WTC11 (cell line): ENCODE data around the gene ZFR. TPM values are rescaled to one million over a fixed set of nuclear protein-coding genes. Genes with fewer than 3 reads are reported as not detected.

Source experiments
- ATAC-seq: fragments of 200-7000 bp; cut with Tn5 transposase; 2 replicates; pipeline ENCODE4 v1.10.0; 2021; ENCODE audit warnings: mild to moderate bottlenecking, moderate library complexity
- CTCF ChIA-PET: fragments of 300-600 bp; sonication (Branson Sonifier 250); formaldehyde crosslinking; loops from one replicate; lab custom pipeline; 2021; ENCODE audit warnings: antibody characterized with exemption; lab: Charles Lee
- POLR2A ChIA-PET: fragments of 350-600 bp; sonication (Branson Sonifier 250); formaldehyde crosslinking; loops from one replicate; lab custom pipeline; 2021; ENCODE audit warnings: antibody characterized with exemption; lab: Charles Lee
- DNase-seq: peaks from one replicate; pipeline ENCODE4 v3.0.0; 2021; ENCODE audit warnings: low spot score
- H3K27ac Mint-ChIP-seq: 2 replicates; pipeline ENCODE4 v1.8.0; 2021; ENCODE audit warnings: mixed read lengths
- H3K27me3 Mint-ChIP-seq: 2 replicates; pipeline ENCODE4 v1.8.0; 2021; ENCODE audit warnings: low read depth, mild to moderate bottlenecking, moderate library complexity, mixed read lengths
- H3K36me3 Mint-ChIP-seq: 2 replicates; pipeline ENCODE4 v1.8.0; 2021; ENCODE audit warnings: mixed read lengths
- H3K4me1 Mint-ChIP-seq: 2 replicates; pipeline ENCODE4 v1.8.0; 2022; ENCODE audit warnings: mixed read lengths
- H3K4me3 Mint-ChIP-seq: 2 replicates; pipeline ENCODE4 v1.8.0; 2021; ENCODE audit warnings: mild to moderate bottlenecking, moderate library complexity, mixed read lengths
- H3K9me3 Mint-ChIP-seq: 2 replicates; pipeline ENCODE4 v1.8.0; 2021; ENCODE audit warnings: mixed read lengths
- ELF4 ChIP-seq: sonication (generic); formaldehyde crosslinking; IDR thresholded peaks from 2 replicates; pipeline ENCODE4 v1.8.1; 2022; ENCODE audit warnings: low read depth, mild to moderate bottlenecking, moderate library complexity, missing genetic modification reagents
- MXD4 ChIP-seq: fragments of 250-450 bp; sonication (Bioruptor Pico); IDR thresholded peaks from 2 replicates; pipeline ENCODE4 v1.8.0; 2021; ENCODE audit warnings: mild to moderate bottlenecking, moderate library complexity, borderline replicate concordance
- RELA ChIP-seq: sonication (generic); formaldehyde crosslinking; IDR thresholded peaks from 2 replicates; pipeline ENCODE4 v1.8.1; 2022; ENCODE audit warnings: missing genetic modification reagents, mild to moderate bottlenecking, borderline replicate concordance
- TEAD1 ChIP-seq: sonication (generic); formaldehyde crosslinking; IDR thresholded peaks from 2 replicates; pipeline ENCODE4 v1.8.0; 2022; ENCODE audit warnings: mild to moderate bottlenecking, missing genetic modification reagents
- ZNF121 ChIP-seq: sonication (generic); formaldehyde crosslinking; IDR thresholded peaks from 2 replicates; pipeline ENCODE4 v1.8.0; 2023; ENCODE audit warnings: missing genetic modification reagents
- ZNF232 ChIP-seq: sonication (generic); formaldehyde crosslinking; IDR thresholded peaks from 2 replicates; pipeline ENCODE4 v1.8.0; 2022; ENCODE audit warnings: mild to moderate bottlenecking, missing genetic modification reagents
- ZNF317 ChIP-seq: sonication (generic); formaldehyde crosslinking; IDR thresholded peaks from 2 replicates; pipeline ENCODE4 v1.8.1; 2023; ENCODE audit warnings: low read depth, mild to moderate bottlenecking, moderate library complexity, missing genetic modification reagents, borderline replicate concordance
- total RNA-seq: library from RNA; stranded (reverse); gene quantifications from 3 replicates; pipeline ENCODE4 v1.2.3, GENCODE V29; 2021
- TF ChIP-seq, protein P1 (sequence below): fragments of 250-450 bp; sonication (Bioruptor Pico); IDR thresholded peaks from 2 replicates; pipeline ENCODE4 v1.9.0; 2021; ENCODE audit warnings: mild to moderate bottlenecking, borderline replicate concordance
- TF ChIP-seq, protein P2 (sequence below): sonication (generic); formaldehyde crosslinking; IDR thresholded peaks from 2 replicates; pipeline ENCODE4 v1.8.0; 2022; ENCODE audit warnings: mild to moderate bottlenecking, missing genetic modification reagents
- TF ChIP-seq, protein P3 (sequence below): sonication (generic); formaldehyde crosslinking; IDR thresholded peaks from 2 replicates; pipeline ENCODE4 v1.8.1; 2023; ENCODE audit warnings: mild to moderate bottlenecking, missing genetic modification reagents, moderate library complexity
- TF ChIP-seq, protein P4 (sequence below): fragments of 200-600 bp; IDR thresholded peaks from 2 replicates; pipeline ENCODE4 v1.8.0; 2022; ENCODE audit warnings: antibody characterized with exemption
- TF ChIP-seq, protein P5 (sequence below): sonication (generic); formaldehyde crosslinking; IDR thresholded peaks from 2 replicates; pipeline ENCODE4 v1.8.0; 2022; ENCODE audit warnings: mild to moderate bottlenecking, missing genetic modification reagents

ZFR gene
- total RNA-seq, 1 experiment from 2014 or later: 64.5 TPM

DNA sequence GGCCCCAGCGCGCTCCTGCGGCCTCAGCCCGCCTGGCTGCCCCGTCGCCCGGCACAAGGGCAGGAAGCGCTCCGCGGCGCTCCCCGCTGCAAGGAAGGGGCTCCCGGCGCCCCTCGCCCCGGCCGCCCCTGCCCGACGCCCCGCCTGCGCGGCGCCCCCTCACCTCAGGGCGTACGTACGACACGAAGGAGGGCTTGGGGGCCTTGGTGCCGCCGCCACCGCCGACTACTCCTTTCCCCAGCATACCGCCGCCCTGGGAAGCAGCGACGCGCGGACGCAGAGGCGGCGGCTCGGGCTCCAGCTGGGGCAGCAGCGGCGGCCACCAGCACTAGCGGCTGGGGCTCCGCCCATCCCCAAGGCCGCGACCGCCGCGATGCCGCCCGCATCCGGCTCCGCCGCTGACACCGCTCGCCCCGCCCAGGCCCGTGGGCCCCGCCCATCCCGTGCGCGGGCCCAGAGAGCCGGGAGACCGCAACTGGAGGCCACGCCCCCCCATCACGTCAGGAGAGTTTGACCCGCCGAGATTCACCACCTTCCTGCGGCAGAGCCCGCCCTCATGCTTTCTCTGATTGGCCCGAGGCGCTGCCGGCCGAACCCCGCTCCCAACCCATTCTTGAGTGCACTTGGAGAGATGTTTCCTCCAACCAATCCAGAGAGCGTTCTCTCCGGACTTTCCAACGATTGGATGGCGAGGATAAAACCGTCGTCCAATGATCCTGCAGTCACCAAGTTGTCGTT is 131.8 kb downstream of the ZFR start, which contains the start of gene MTMR12 (continued):
- TF ChIP-seq, protein P1, sequence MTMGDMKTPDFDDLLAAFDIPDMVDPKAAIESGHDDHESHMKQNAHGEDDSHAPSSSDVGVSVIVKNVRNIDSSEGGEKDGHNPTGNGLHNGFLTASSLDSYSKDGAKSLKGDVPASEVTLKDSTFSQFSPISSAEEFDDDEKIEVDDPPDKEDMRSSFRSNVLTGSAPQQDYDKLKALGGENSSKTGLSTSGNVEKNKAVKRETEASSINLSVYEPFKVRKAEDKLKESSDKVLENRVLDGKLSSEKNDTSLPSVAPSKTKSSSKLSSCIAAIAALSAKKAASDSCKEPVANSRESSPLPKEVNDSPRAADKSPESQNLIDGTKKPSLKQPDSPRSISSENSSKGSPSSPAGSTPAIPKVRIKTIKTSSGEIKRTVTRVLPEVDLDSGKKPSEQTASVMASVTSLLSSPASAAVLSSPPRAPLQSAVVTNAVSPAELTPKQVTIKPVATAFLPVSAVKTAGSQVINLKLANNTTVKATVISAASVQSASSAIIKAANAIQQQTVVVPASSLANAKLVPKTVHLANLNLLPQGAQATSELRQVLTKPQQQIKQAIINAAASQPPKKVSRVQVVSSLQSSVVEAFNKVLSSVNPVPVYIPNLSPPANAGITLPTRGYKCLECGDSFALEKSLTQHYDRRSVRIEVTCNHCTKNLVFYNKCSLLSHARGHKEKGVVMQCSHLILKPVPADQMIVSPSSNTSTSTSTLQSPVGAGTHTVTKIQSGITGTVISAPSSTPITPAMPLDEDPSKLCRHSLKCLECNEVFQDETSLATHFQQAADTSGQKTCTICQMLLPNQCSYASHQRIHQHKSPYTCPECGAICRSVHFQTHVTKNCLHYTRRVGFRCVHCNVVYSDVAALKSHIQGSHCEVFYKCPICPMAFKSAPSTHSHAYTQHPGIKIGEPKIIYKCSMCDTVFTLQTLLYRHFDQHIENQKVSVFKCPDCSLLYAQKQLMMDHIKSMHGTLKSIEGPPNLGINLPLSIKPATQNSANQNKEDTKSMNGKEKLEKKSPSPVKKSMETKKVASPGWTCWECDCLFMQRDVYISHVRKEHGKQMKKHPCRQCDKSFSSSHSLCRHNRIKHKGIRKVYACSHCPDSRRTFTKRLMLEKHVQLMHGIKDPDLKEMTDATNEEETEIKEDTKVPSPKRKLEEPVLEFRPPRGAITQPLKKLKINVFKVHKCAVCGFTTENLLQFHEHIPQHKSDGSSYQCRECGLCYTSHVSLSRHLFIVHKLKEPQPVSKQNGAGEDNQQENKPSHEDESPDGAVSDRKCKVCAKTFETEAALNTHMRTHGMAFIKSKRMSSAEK (CRISPR knock-in tag): no peak
- TF ChIP-seq, protein P2, sequence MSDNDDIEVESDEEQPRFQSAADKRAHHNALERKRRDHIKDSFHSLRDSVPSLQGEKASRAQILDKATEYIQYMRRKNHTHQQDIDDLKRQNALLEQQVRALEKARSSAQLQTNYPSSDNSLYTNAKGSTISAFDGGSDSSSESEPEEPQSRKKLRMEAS: peak; percentile 10; the same call in 1 of the 2 replicates
- TF ChIP-seq, protein P3, sequence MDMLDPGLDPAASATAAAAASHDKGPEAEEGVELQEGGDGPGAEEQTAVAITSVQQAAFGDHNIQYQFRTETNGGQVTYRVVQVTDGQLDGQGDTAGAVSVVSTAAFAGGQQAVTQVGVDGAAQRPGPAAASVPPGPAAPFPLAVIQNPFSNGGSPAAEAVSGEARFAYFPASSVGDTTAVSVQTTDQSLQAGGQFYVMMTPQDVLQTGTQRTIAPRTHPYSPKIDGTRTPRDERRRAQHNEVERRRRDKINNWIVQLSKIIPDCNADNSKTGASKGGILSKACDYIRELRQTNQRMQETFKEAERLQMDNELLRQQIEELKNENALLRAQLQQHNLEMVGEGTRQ (CRISPR knock-in tag): no peak

DNA sequence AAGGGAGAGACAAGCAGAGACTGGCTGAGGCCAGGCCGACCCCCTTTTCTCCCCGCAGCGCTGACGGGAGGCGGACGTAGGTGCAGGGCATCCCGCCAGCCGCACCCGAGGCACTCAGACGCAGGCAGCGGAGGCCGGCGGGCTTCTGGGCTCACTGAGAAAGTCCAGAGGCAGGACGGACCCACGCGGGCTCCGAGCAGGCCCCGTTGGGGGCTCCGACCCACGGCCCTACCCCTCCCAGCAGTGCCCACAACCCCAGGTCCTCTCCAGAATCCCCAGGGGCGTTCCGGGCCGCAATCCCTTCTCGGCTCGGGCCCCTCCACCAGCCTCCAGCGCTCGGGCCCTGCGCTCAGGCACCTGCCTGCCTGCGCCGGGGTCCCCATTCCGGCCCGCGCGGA is 132.3 kb downstream of the ZFR start:
- POLR2A ChIA-PET: interaction anchor here (0.5 to 1.0 kb wide), 3 partner anchors 80 to 171 kb away, joined by 3 to 5 read pairs (median 3); partner anchors contain the start of gene GOLPH3
- H3K4me1 Mint-ChIP-seq: peaks cover 28% of the 10 kb centered on the region
- H3K36me3 Mint-ChIP-seq: peaks cover 4% of the 10 kb centered on the region; the same call in 1 of the 2 replicates
- H3K27me3 Mint-ChIP-seq: no peaks in the 10 kb centered on the region
- TF ChIP-seq, protein P4, sequence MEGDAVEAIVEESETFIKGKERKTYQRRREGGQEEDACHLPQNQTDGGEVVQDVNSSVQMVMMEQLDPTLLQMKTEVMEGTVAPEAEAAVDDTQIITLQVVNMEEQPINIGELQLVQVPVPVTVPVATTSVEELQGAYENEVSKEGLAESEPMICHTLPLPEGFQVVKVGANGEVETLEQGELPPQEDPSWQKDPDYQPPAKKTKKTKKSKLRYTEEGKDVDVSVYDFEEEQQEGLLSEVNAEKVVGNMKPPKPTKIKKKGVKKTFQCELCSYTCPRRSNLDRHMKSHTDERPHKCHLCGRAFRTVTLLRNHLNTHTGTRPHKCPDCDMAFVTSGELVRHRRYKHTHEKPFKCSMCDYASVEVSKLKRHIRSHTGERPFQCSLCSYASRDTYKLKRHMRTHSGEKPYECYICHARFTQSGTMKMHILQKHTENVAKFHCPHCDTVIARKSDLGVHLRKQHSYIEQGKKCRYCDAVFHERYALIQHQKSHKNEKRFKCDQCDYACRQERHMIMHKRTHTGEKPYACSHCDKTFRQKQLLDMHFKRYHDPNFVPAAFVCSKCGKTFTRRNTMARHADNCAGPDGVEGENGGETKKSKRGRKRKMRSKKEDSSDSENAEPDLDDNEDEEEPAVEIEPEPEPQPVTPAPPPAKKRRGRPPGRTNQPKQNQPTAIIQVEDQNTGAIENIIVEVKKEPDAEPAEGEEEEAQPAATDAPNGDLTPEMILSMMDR: no peak
- TF ChIP-seq RELA (CRISPR knock-in tag) (0 out of 2 replicates have a peak, but pooled peaks have one; percentile 3), ELF4 (no peak)
- peak overlapping the region; percentile 77 for H3K4me3 Mint-ChIP-seq
- ATAC-seq (peak; percentile 2), DNase-seq (peak; percentile 44)
- no peaks in the 10 kb centered on the region for H3K9me3 Mint-ChIP-seq
- H3K27ac Mint-ChIP-seq: peak overlapping the region; percentile 87; the same call in 1 of the 2 replicates
- CTCF ChIA-PET: no interaction called here

DNA sequence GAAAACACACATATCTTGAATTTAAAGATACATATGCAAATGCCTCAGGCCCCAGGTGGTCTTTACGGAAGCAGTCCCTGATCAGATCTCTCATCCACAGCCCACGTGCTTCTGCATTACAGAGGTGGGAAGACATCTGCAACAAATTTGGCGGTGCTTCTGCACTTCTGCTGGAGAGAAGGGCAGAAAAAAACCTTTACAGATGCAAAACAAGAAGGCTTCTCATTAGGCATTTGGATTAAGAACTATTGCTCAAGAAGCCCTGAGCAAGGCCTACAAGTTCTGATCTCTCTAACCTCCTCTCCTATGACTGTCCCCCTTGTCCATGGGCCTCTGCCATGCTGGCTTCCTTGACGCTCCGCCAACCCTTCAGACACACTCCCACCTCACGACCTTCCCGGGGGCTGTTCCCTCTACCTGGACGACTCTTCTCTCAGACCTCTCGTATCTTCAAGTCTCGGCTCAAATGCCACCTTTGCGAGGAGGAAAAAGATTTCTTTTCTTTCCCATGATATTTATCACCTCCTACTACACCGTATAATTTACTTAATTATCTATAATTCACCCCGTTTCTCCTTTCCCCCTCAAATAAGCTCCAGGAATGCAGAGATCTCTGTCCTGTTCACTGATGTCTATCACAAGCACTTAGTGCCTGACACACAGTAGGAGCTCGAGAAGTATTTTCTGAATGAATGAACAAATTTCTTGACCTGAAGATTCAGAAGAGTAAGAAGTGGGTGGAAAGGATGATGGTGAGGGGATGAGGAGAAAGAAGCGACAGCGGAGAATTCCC is 132.9 kb downstream of the ZFR start:
- ChIA-PET CTCF (no interaction called here), POLR2A (interaction anchor here (1.0 kb wide), 1 partner anchor 79 kb away, joined by 3 read pairs; no protein-coding TSS in a partner anchor)
- H3K9me3 Mint-ChIP-seq: no peaks in the 10 kb centered on the region
- H3K4me3 Mint-ChIP-seq: peak overlapping the region; percentile 77
- H3K27ac Mint-ChIP-seq: peak overlapping the region; percentile 87
- H3K36me3 Mint-ChIP-seq: peaks cover 4% of the 10 kb centered on the region; the same call in 1 of the 2 replicates
- ATAC-seq (no peak), DNase-seq (no peak)
- TF ChIP-seq RELA (CRISPR knock-in tag) (0 out of 2 replicates have a peak, but pooled peaks have one; percentile 9), ZNF317 (CRISPR knock-in tag) (no peak), ZNF121 (no peak), TEAD1 (no peak), MXD4 (CRISPR knock-in tag) (no peak), ZNF232 (no peak)
- TF ChIP-seq, protein P2: peak; percentile 85
- TF ChIP-seq, protein P5, sequence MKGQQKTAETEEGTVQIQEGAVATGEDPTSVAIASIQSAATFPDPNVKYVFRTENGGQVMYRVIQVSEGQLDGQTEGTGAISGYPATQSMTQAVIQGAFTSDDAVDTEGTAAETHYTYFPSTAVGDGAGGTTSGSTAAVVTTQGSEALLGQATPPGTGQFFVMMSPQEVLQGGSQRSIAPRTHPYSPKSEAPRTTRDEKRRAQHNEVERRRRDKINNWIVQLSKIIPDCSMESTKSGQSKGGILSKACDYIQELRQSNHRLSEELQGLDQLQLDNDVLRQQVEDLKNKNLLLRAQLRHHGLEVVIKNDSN: peak; percentile 41; the same call in 1 of the 2 replicates
- TF ChIP-seq, protein P3 (CRISPR knock-in tag): peak; percentile 59
- H3K4me1 Mint-ChIP-seq: peaks cover 28% of the 10 kb centered on the region
- H3K27me3 Mint-ChIP-seq: no peaks in the 10 kb centered on the region
